Measurements from ENCODE around the gene IL1A. TPM values are rescaled to one million over a fixed set of nuclear protein-coding genes. Genes with fewer than 3 reads are reported as not detected.

The IL1A gene
- total RNA-seq, 1 donor: 0.90 TPM

- no peak overlapping the region for H3K4me3 ChIP-seq (ENCODE audit: low read depth, low read length)
- TF ChIP-seq, protein P1, sequence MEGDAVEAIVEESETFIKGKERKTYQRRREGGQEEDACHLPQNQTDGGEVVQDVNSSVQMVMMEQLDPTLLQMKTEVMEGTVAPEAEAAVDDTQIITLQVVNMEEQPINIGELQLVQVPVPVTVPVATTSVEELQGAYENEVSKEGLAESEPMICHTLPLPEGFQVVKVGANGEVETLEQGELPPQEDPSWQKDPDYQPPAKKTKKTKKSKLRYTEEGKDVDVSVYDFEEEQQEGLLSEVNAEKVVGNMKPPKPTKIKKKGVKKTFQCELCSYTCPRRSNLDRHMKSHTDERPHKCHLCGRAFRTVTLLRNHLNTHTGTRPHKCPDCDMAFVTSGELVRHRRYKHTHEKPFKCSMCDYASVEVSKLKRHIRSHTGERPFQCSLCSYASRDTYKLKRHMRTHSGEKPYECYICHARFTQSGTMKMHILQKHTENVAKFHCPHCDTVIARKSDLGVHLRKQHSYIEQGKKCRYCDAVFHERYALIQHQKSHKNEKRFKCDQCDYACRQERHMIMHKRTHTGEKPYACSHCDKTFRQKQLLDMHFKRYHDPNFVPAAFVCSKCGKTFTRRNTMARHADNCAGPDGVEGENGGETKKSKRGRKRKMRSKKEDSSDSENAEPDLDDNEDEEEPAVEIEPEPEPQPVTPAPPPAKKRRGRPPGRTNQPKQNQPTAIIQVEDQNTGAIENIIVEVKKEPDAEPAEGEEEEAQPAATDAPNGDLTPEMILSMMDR (IDR thresholded peaks at IDR 0.05; ENCODE audit: insufficient read depth, low read length): no peak
- DNase-seq (ENCODE audit: low read depth): no peak
Measured at GRCh38 chr2:112756207-112756606, 28.1 kb downstream of the IL1A start.

- no peak overlapping the region for H3K4me3 ChIP-seq (ENCODE audit: low read depth, low read length)
Measured at GRCh38 chr2:112755444-112755843, 28.8 kb downstream of the IL1A start.

GRCh38 chr2:112754564-112754963 is 29.7 kb downstream of the IL1A start:
- H3K4me3 ChIP-seq (ENCODE audit: low read depth, low read length): no peak overlapping the region
- TF ChIP-seq, protein P1 (IDR thresholded peaks at IDR 0.05; ENCODE audit: insufficient read depth, low read length): no peak
- no peak for DNase-seq (ENCODE audit: low read depth)

More at GRCh38 chr2:112755444-112755843, 28.8 kb downstream of the IL1A start:
- TF ChIP-seq, protein P1 (IDR thresholded peaks at IDR 0.05; ENCODE audit: insufficient read depth, low read length): no peak
- DNase-seq (ENCODE audit: low read depth): no peak

- TF ChIP-seq, protein P1 (IDR thresholded peaks at IDR 0.05; ENCODE audit: insufficient read depth, low read length): no peak
- H3K4me3 ChIP-seq (ENCODE audit: low read depth, low read length): no peak overlapping the region
- no peak for DNase-seq (ENCODE audit: low read depth)
Measured at GRCh38 chr2:112752667-112753066, 31.6 kb downstream of the IL1A start.

- no peak for DNase-seq (ENCODE audit: low read depth)
- no peak overlapping the region for H3K4me3 ChIP-seq (ENCODE audit: low read depth, low read length)
- TF ChIP-seq, protein P1 (IDR thresholded peaks at IDR 0.05; ENCODE audit: insufficient read depth, low read length): no peak
Measured at GRCh38 chr2:112751451-112752197, 32.7 kb downstream of the IL1A start.

DNA sequence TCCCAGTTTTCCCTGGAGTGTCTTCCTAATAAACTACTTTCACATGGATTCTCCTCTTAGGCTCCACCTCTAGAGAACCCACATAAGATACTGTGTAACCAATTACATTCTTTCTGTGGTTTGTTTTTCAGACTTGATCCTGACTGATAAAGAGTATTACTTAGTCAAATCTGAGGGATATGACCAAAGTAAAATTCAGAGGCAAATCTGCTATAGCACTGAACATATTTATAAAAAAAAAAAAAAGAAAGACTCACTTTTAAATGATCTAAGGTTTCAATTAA is 33.8 kb downstream of the IL1A start:
- H3K4me3 ChIP-seq (ENCODE audit: low read depth, low read length): no peak overlapping the region
- peak; percentile 62 for DNase-seq (ENCODE audit: low read depth)
- TF ChIP-seq, protein P1 (IDR thresholded peaks at IDR 0.05; ENCODE audit: insufficient read depth, low read length): no peak

Measured in fibroblast of the aortic adventitia (primary cell).